ENCODE results near the gene PRKG2.

Gene PRKG2

GRCh38 chr4:81085979-81086378 lies 129.0 kb downstream of the PRKG2 start:
- no peak for DNase-seq

DNA sequence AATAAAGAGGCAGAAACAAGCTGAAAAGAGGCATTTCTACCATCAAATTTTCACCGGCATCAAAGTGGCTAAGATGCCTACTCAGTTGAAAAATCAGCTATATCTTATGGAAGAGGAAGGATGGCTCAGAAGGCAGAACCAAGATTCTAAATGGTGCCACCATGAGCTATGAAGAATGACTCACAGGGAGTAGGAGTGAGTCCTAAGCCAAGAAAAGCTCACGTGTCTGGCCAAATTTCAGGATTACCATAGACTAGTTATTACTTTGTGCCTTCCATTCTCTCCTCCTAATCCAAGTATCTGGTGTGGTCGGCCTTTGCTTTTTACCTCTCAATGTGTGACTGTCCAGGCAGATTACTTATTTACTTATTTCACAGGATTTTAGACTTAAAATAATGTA lies 129.7 kb downstream of the PRKG2 start:
- DNase-seq, result no peak

DNA sequence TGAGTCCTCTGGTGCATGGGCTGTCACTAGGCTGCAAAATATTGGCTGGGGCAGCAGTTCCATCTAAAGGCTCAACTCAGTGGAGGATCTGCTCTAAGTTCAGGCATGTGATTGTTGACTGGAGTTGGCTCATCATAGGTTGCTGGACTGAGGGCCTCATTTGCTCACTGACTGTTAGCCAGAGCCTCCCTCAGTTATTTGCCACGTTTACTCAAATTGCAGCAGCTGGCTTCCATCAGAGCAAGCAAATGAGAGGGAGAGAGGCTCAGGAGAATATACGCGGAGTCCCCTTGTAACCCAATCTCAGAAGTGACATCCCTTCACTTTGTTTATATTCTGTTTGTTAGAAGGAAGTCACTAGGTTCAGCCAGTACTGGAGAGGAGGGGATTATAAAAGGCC lies 130.4 kb downstream of the PRKG2 start:
- peak; percentile 24 for DNase-seq

DNA sequence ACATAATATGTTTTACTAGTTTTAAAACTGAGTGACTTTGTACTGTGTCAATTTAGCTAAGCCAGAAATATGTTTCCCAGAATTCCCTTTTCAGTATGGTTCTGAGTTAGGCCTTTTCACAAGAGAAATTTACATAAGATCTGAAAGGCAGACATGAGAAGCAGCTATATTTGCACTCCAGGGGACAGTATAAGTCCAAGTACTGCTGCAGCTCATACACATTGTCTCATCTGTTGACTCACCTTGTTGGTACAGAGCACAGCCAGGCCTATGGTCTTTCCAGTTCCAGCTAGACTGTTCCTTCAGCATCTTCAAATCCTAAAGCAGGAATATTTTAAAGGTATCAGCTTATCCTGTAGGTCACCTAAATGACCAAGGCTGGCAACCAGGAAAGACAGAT lies 131.0 kb downstream of the PRKG2 start:
- DNase-seq, result no peak

- no peak for DNase-seq
Measured at GRCh38 chr4:81081156-81081555, 133.9 kb downstream of the PRKG2 start.

- no peak for DNase-seq
Measured at GRCh38 chr4:81071013-81071412, 144.0 kb downstream of the PRKG2 start.

GRCh38 chr4:81069706-81070331 lies 145.2 kb downstream of the PRKG2 start:
- DNase-seq, result peak; percentile 78

DNA sequence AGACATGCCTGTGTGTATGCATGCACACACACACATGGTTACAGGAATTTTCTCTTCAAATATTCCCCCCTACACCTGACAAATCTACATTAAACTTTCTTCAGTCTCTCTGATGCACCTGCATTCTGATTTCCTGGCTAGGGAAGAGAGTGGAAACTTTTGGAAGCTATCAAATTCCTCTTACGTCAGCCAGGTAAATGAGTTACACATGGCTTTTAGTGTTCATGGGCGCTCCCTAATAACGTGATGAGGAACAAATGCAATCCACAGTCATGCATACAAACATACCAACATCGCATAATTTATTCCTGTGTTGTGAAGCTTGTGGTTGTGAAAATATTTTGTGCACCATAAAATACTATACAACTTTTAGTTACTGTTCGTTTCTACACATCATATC lies 149.6 kb downstream of the PRKG2 start:
- no peak for DNase-seq

DNA sequence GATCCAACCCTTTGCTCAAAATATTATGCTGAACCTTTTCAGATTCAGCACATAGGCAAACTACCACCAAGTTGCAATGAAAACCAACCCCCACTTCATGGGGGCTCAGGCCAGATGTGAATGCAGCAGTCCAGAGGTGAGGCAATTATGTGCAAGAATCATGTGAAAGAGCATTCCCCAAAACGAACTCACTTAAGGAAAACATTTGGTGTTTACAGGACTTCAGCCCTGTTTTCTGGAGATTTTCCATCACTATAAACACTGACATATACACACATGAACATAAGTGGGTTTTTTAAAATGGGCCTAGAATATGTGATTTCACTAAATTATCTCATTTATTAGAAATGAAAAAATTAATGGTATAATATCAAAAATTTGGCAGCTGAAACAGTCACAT lies 153.0 kb downstream of the PRKG2 start:
- DNase-seq, result no peak

DNA sequence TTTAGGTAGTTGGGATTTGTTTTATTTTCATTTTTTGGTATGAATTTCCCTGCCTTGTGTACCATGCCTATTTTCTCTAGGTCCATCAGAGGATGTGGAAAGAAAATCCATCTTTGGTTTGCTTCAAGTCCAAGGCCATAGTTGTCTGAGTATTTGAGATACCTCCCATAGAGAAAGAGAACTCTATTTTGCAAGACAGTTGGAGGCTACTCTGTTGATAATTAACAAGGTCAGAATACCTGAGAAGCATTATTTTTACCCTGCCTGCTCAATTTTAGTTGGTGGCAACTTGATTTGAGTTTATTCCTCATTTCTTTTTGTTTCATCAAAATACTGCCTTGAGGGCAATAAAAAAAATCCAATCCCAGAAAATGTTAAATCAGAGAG lies 153.7 kb downstream of the PRKG2 start:
- no peak for DNase-seq

DNA sequence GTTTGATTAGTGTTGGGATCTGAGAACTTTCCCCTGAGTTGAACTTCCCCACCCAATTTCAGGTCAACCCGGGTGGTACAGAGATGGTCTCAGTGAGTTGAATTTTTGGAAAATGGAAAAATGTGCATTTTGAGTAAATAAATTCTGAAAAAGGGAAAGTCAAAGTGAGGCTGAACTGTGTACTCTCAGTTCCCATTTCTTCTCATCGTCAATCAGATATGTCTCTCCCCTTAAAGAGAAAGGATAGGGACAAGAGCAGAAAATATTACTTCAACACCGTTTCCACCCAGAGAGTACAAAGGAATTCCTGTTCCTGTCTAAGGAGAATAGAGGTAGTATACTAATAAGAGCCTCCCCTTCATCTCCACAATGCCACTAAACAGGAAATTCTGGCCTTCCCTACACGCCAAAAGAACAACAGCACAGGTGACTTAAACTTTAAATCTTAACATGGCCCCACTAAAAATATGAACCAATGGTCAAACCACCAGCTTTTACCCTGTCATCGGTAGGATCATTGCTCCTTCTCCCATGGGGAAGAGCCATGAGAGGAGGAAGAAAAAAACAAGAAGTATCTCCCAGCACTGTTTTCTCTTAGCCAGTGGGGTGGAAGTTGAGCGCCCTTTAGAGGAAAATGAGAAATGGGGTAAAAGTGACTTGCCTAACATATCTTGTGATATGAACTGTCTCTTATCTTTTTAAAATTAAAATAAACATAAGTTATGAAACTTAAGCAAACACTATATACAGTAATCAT lies 154.3 kb downstream of the PRKG2 start:
- no peak for DNase-seq

GRCh38 chr4:81058621-81059020 lies 156.4 kb downstream of the PRKG2 start:
- DNase-seq, result no peak

DNA sequence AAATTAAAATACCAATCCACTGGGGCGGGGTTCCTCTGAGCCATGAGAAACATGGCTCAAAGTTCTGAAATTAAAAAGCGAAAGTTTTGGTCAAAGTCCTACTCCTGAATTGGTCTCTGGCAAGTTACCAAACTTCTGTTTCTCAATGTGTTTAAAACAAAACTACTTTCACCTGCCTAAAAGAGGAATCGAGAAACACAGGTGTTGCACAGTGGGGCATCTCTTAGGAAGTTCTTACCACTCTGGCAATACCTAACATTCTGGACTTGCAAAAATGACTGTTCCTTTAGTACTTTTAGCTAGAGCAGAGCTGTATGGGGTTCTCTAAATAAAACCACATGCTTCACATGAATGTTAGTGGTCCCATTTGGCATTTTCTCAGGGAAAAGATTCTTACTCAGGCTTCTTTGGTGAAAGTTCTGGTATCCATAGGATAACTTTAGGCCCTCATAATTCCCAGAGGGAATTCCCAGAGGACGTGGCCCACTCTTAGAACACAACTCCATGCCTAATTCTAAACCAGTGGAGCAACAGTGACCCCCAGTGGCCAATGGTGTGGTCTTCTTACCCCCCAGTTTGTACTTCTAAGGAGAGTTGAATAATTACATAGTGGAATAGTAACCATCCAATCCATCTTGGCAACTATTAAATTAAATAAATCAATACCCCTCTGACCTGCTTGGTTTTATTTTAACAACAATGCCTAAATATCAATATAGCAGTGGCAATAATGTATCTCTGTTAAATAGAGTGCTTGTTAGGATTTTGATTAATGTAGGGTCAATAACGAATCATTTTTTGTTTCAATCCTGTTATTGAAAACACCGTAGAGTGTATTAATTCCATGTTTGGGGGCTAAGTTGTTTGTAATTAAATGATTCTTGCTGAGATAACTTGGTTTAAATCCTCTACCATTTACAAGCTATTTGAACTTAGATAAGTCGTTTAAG lies 162.6 kb downstream of the PRKG2 start:
- peak; percentile 32 for DNase-seq

GRCh38 chr4:81049907-81050306 lies 165.1 kb downstream of the PRKG2 start:
- DNase-seq, result peak; percentile 0

GRCh38 chr4:81049330-81049729 lies 165.7 kb downstream of the PRKG2 start:
- no peak for DNase-seq

- DNase-seq, result no peak
Measured at GRCh38 chr4:81042578-81043365, 172.2 kb downstream of the PRKG2 start.

DNA sequence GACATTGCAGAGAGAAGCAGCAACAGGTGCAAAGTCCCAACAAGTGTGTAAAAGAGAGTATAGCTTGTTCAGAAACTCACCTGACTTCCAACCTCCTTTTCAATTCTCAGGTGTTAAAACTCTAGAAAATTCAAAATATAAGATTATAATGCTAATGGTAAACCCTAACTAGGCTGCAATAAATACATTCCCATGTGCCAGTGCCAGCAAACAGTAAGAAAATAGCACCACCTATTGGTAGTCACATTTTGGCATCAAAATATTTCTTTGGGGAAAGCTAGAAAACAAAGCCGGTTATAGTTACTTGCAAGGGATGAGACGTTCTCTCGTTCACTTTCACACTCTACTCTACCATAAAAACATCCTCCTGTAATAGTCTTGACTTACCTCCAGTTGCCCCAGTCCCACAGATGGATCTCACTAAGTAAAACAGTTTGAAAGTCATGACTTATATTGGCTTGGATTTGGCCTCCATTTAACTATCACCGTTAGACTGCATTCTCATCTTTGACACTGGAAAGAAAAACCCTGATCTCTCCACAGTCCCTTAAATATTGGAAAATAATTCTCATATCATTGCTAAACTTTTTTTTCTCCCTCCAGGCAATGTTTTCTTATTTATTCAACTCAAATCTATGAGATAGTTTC lies 174.9 kb downstream of the PRKG2 start:
- DNase-seq, result peak; percentile 24

DNA sequence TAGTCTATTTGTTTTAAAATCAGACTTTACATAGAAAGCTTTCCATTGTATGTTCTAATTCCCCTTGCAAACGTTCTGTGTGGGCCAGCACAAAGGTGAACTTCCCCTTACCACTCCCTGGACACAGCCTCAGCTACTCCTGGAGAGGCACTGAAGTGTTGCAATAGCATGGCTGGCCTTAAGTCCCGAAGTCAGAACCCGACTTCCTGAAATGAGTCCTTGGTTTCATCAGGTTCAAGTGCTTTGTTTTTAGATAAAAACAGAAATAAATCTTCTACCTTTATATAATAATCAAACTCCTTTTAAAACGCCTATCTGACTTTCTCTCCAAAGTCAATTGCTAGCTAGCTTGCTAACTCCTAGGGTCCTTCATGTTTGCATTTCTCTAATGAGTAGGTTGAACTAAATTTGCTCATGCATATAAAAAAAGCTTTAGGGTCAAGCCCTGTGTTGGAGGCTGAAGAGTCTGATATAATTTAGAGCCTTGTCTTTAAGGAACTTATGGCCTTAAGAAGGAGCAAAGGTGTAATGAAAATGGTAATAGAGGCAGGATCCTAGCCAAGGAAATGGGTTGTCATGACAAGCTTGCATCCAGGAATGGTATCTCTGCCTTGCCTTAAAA lies 175.6 kb downstream of the PRKG2 start:
- no peak for DNase-seq

GRCh38 chr4:81038636-81039350 lies 176.2 kb downstream of the PRKG2 start:
- no peak for DNase-seq
